ENCODE data around the gene GPER1.

The GPER1 gene

DNA sequence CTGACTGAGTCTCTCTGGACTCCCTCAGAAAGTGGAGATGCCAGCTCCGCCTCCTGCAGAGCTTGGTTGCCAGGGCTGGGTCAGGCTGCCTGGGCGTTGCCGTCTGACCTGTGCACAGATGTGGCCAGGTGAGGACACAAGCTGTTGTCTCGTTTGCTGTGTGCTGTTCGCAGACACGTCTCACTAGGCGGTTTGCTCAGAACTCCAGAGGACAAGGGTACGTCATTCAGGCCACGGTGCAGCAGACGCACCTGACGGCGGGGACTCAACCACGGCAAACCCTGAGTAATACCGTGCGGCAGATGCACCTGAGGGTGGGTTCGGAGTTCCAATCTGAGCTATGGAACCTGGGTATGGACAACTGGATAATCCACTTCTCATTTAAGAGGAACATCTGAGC, 11.7 kb downstream of the GPER1 start:
- TF ChIP-seq TAF1 (IDR thresholded peaks at IDR 0.05; ENCODE audit: borderline replicate concordance, insufficient read depth, low read length) (no peak), POLR2AphosphoS5 (IDR thresholded peaks at IDR 0.05; ENCODE audit: low read depth, low read length) (no peak), SIN3A (IDR thresholded peaks at IDR 0.05; ENCODE audit: borderline replicate concordance, insufficient read depth, low read length) (no peak), FOXP2 (optimal IDR thresholded peaks at IDR 0.05; ENCODE audit: borderline replicate concordance, extremely low read depth, extremely low read length, insufficient read depth) (no peak)
- TF ChIP-seq, protein P1, sequence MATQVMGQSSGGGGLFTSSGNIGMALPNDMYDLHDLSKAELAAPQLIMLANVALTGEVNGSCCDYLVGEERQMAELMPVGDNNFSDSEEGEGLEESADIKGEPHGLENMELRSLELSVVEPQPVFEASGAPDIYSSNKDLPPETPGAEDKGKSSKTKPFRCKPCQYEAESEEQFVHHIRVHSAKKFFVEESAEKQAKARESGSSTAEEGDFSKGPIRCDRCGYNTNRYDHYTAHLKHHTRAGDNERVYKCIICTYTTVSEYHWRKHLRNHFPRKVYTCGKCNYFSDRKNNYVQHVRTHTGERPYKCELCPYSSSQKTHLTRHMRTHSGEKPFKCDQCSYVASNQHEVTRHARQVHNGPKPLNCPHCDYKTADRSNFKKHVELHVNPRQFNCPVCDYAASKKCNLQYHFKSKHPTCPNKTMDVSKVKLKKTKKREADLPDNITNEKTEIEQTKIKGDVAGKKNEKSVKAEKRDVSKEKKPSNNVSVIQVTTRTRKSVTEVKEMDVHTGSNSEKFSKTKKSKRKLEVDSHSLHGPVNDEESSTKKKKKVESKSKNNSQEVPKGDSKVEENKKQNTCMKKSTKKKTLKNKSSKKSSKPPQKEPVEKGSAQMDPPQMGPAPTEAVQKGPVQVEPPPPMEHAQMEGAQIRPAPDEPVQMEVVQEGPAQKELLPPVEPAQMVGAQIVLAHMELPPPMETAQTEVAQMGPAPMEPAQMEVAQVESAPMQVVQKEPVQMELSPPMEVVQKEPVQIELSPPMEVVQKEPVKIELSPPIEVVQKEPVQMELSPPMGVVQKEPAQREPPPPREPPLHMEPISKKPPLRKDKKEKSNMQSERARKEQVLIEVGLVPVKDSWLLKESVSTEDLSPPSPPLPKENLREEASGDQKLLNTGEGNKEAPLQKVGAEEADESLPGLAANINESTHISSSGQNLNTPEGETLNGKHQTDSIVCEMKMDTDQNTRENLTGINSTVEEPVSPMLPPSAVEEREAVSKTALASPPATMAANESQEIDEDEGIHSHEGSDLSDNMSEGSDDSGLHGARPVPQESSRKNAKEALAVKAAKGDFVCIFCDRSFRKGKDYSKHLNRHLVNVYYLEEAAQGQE (IDR thresholded peaks at IDR 0.05; ENCODE audit: insufficient read depth in 1 of 2, low read depth in 2 of 2, low read length in 2 of 2): no peak

DNA sequence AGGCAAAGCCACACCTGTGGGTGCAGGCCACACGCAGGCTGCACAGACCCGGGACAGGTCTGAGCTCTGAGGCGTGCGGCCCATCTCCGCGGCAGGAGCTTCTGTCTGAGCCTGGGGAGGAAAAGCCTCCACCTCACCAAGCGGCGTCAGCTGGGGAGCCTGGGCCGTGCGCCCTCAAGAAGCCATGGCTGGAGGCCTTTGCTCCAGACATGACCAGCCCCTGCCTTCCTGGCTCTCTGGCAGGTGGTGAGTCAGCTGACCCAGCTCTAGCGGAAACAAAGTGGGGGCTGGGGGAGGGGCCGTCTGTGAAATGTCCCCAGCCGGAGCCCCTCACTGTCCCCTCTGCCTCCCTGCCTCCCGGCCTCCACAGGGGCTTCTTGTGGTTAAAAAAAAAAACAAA, 12.5 kb downstream of the GPER1 start:
- TF ChIP-seq, protein P1 (IDR thresholded peaks at IDR 0.05; ENCODE audit: insufficient read depth in 1 of 2, low read depth in 2 of 2, low read length in 2 of 2): no peak
- no peak for TF ChIP-seq FOXP2 (optimal IDR thresholded peaks at IDR 0.05; ENCODE audit: borderline replicate concordance, extremely low read depth, extremely low read length, insufficient read depth)
- no peak for TF ChIP-seq POLR2AphosphoS5 (IDR thresholded peaks at IDR 0.05; ENCODE audit: low read depth, low read length)

DNA sequence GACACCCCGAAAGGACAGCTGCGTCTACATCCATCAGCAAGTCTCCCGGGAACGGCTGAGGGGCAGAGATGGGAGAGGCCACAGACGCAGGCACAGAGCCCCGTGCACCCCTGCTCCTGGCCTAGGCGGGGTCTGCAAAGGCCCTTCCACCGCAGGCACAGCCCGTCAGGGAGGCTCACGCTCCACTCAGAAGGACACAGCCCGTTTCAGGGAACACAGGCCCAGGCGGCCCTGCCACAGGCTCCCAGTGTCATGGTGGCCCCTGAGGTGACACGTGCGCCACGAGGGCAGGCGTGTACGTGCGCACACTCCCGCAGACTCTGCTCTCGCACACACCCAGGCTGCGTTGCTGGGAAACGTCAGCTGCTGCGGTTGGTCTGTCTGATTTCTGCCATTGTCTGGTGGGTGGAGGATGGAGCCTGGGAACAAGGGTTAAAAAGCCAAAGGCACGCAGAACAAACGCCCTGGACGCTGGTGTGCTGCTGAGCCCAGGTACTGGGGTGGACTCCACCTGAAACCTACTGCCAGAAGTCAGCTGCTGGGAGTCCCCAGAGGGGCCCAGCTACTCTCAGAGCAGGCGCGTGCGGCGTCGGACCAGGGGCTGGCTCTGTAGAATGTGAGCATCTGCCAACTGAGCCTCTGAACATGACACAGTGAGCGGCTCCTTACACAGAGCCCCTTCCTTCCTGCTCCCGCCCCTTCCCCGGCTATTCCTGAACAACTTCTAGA, 13.1 kb downstream of the GPER1 start:
- TF ChIP-seq POLR2AphosphoS5 (IDR thresholded peaks at IDR 0.05; ENCODE audit: low read depth, low read length): no peak
- no peak for TF ChIP-seq SIN3A (IDR thresholded peaks at IDR 0.05; ENCODE audit: borderline replicate concordance, insufficient read depth, low read length)
- TF ChIP-seq, protein P1 (IDR thresholded peaks at IDR 0.05; ENCODE audit: insufficient read depth in 1 of 2, low read depth in 2 of 2, low read length in 2 of 2): no peak
- no peak for TF ChIP-seq TAF1 (IDR thresholded peaks at IDR 0.05; ENCODE audit: borderline replicate concordance, insufficient read depth, low read length)

DNA sequence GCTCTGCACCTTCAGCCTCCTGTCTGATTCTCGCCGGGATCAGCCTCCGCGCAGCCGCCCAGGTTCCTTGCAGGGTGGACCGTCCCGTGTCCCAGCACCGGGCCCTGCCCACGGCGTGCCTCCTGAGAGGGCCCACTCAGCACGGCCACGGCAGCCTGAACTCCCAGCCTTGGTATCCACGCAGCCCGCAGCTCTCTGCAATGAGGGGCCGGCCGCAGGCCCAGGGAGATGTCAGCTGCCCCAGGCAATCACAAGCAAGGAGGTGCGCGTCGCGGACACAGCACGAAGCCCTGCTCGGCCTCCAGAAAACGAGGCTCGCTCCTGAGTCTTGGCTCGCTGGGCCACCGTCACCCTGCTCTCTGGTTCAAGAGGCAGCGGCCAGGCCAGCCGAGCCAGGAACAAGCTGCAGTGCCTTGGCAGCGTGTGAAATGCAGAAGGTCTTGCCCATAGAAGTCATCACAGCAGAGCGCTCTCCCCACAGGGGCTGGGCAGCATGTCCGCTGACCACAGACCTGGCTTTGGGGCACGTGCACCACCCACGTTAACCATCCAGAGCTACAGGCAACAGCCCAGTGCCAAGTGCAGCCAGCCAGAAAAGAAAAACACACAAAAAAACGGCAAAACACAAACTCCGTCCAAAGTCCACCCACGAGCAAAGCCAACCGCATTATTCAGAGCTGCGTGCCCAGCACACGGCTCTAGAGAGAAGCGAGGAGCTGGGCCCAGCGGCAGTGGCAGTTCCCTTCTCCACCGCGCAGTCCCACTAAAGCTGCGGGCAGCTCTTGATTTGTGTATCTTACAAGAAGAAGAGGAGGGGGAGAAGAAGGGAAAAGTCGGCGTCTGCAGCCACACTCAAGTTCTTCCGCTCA, 13.9 kb downstream of the GPER1 start:
- TF ChIP-seq, protein P1 (IDR thresholded peaks at IDR 0.05; ENCODE audit: insufficient read depth in 1 of 2, low read depth in 2 of 2, low read length in 2 of 2): no peak
- TF ChIP-seq FOXP2 (optimal IDR thresholded peaks at IDR 0.05; ENCODE audit: borderline replicate concordance, extremely low read depth, extremely low read length, insufficient read depth): no peak
- TF ChIP-seq SIN3A (IDR thresholded peaks at IDR 0.05; ENCODE audit: borderline replicate concordance, insufficient read depth, low read length): no peak
- TF ChIP-seq TAF1 (IDR thresholded peaks at IDR 0.05; ENCODE audit: borderline replicate concordance, insufficient read depth, low read length): no peak
- TF ChIP-seq POLR2AphosphoS5 (IDR thresholded peaks at IDR 0.05; ENCODE audit: low read depth, low read length): no peak

Data from PFSK-1 (cell line).